AG04450 (cell line): Measurements from ENCODE around the gene TNS2. TPM values are rescaled to one million over a fixed set of nuclear protein-coding genes. Genes with fewer than 3 reads are reported as not detected.

ENCODE experiments used
- CTCF ChIA-PET: fragments of 300-600, 350-600 bp; formaldehyde crosslinking; extraction: SDS; loops from one replicate; lab custom pipeline; 2022; ENCODE audit warnings: antibody characterized with exemption, inconsistent platforms; lab: Charles Lee
- POLR2A ChIA-PET: fragments of 350-600 bp; formaldehyde crosslinking; extraction: SDS; loops from one replicate; lab custom pipeline; 2021; ENCODE audit warnings: antibody characterized with exemption, inconsistent platforms; lab: Yijun Ruan, JAX
- DNase-seq: peaks from one replicate; pipeline ENCODE4 v3.0.0-alpha.2; 2011; ENCODE audit warnings: low read depth, low spot score
- H3K27ac ChIP-seq: one replicate; pipeline ENCODE4 v1.5.1; 2012; ENCODE audit warnings: low read depth, low read length, control low read depth
- H3K27me3 ChIP-seq: one replicate; pipeline ENCODE4 v1.6.0; 2012; ENCODE audit warnings: low read length; ENCODE audit not compliant: control insufficient read depth, insufficient read depth
- H3K4me3 ChIP-seq: 2 replicates; pipeline ENCODE4 v1.5.1; 2011; ENCODE audit warnings: mild to moderate bottlenecking, low read depth, low read length, control low read depth
- H3K9me3 ChIP-seq: 2 replicates; pipeline ENCODE4 v1.5.1; 2012; ENCODE audit warnings: low read length; ENCODE audit not compliant: control insufficient read depth, insufficient read depth
- polyA plus RNA-seq: library from polyadenylated mRNA; depleted of rRNA; stranded (reverse); fragments of >200 nt; gene quantifications from 2 replicates; pipeline ENCODE4 v1.2.3, GENCODE V29; 2011
- TF ChIP-seq, protein P1 (sequence below): IDR thresholded peaks from 2 replicates; pipeline ENCODE4 v1.5.1; 2011; ENCODE audit warnings: low read depth, low read length, control low read depth, inconsistent platforms

The TNS2 gene
- polyA plus RNA-seq, 1 experiment: 23.1 TPM

DNA sequence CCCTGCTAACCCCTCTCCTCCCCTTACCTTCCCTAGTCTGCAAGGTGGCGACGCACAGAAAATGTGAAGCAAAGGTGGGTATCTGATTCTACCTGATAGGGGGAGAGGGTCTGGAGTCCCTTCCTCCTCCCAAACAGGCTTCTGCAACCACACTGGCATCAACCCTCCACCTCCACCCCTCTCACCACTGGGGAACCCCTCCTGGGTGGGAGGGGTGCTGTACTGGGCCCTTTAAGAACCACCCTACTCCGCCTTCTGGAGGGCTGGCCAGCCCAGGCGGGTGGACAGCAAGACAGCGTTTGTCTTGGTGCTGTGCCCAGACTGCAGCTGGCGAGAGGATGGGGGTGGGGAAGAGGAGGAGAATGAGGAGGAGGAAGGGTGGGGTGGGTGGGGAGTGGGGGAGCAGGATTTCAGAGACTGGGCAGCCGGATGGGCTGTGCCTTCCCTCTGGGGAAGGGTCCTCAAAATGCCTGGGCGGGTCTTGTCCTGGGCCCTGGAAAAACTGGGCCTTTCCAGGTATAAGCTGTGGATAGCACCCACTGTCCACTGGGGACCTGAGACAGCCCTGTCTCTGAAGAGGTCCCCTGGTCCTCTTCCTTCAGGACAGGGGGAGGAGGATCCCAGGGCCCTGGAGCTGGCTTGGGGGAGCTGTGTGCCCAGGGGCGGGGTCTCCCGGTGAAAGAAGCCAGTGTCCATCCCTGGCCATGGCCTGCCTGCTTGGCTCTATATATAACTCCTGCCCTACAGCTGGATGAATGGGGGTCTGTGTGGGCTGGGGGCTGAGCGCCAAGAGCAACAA is 2.8 kb downstream of the TNS2 start:
- Histone ChIP-seq H3K27me3 (no peaks in the 10 kb centered on the region), H3K27ac (no peak overlapping the region), H3K4me3 (peak overlapping the region; percentile 79), H3K9me3 (peaks cover 3% of the 10 kb centered on the region; the same call in 1 of the 2 replicates)
- ChIA-PET POLR2A (interaction anchor here (1.0 to 3.0 kb wide), 4 partner anchors 9 to 129 kb away, joined by 3 to 18 read pairs (median 6); partner anchors contain the start of genes CSAD and SPRYD3), CTCF (interaction anchor here (0.6 to 4.2 kb wide), 5 partner anchors 9 to 146 kb away, joined by 3 to 43 read pairs (median 3); no protein-coding TSS in a partner anchor)
- TF ChIP-seq, protein P1, sequence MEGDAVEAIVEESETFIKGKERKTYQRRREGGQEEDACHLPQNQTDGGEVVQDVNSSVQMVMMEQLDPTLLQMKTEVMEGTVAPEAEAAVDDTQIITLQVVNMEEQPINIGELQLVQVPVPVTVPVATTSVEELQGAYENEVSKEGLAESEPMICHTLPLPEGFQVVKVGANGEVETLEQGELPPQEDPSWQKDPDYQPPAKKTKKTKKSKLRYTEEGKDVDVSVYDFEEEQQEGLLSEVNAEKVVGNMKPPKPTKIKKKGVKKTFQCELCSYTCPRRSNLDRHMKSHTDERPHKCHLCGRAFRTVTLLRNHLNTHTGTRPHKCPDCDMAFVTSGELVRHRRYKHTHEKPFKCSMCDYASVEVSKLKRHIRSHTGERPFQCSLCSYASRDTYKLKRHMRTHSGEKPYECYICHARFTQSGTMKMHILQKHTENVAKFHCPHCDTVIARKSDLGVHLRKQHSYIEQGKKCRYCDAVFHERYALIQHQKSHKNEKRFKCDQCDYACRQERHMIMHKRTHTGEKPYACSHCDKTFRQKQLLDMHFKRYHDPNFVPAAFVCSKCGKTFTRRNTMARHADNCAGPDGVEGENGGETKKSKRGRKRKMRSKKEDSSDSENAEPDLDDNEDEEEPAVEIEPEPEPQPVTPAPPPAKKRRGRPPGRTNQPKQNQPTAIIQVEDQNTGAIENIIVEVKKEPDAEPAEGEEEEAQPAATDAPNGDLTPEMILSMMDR: no peak
- no peak for DNase-seq

DNA sequence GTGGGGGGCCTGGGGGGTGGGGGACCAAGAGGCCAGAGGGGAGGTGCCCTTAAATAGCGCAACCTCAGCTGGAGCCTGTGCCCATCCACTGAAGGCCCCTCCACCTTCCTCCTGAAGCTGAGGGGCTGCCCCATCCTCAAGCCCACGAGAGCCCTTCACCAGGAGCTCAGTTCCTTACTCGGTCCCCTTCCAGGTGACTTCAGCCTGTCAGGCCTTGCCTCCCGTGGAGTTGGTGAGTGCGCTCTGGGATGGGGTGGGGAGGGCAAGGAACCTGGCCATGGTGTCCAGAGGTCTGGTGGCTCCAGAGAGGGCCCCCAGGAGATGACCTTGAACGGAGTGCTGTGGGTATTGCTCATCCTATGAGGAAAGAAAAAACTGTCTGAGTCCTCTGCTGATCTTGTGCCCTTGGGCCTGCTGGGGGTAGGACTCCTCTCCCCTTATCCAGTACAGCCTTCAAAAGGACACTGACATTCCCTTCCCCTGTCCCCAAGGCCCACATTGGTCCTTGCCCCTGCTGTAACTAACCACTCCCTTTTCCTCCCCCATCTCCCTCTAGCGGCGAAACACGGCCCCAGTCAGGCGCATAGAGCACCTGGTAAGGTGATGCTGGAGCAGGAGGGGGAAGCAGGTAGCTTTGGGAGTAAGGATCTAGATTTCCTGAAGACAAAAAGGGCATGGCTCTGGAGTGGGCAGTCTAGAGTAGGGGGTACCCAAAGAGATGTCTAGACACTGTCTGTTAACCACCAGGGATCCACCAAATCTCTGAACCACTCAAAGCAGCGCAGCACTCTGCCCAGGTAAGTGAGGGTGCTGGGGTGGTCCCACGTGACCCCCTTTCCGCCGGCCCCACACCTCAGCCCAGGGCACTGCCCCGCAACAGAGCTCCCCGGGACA is 3.6 kb downstream of the TNS2 start:
- POLR2A ChIA-PET: interaction anchor here (0.7 to 3.0 kb wide), 6 partner anchors 8 to 72 kb away, joined by 3 to 18 read pairs (median 5); partner anchors contain the start of gene SPRYD3
- CTCF ChIA-PET: interaction anchor here (0.6 to 4.2 kb wide), 7 partner anchors 8 to 145 kb away, joined by 3 to 43 read pairs (median 3); partner anchors contain the start of gene SPRYD3
- TF ChIP-seq, protein P1: peak; percentile 68
- Histone ChIP-seq H3K4me3 (0 out of 2 replicates have a peak overlapping the region, but pooled peaks have one; percentile 7), H3K27ac (peak overlapping the region; percentile 21), H3K9me3 (peaks cover 3% of the 10 kb centered on the region; the same call in 1 of the 2 replicates), H3K27me3 (no peaks in the 10 kb centered on the region)
- DNase-seq: no peak

DNA sequence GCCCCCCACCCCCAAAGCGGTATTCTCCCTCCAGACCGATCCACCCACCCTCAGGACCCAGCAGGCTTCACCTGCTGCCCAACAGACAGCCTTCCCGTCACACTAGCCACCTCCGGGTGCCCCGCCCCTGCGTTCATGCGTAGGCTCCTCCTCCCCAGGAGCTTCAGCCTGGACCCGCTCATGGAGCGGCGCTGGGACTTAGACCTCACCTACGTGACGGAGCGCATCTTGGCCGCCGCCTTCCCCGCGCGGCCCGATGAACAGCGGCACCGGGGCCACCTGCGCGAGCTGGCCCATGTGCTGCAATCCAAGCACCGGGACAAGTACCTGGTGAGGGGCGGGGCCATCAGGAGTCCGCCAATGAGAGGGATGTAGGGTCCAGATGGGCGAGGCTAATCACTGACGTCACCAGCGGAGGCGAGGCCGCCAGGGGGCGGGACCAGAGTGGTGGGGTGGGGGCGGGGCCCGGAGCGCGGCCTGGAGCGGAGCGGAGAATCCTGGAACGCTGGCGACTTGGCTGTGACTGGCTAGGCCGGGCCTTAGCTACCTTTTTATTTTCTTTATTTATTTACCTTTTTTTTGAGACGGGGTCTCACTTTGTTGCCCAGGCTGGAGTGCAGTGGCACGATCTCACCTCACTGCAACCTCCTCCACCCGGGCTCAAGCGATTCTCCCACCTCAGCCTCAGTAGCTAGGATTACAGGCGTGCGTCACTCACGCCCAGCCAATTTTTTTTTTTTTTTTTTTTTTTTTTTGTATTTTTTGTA is 4.4 kb downstream of the TNS2 start:
- Histone ChIP-seq H3K27ac (peak overlapping the region; percentile 47), H3K27me3 (no peaks in the 10 kb centered on the region), H3K9me3 (peaks cover 3% of the 10 kb centered on the region; the same call in 1 of the 2 replicates), H3K4me3 (peak overlapping the region; percentile 47)
- CTCF ChIA-PET: interaction anchor here (0.6 to 4.2 kb wide), 5 partner anchors 11 to 267 kb away, joined by 3 to 43 read pairs (median 6); partner anchors contain the start of genes AAAS and SPRYD3
- no peak for DNase-seq
- POLR2A ChIA-PET: interaction anchor here (0.7 to 3.0 kb wide), 5 partner anchors 10 to 73 kb away, joined by 3 to 18 read pairs (median 6); partner anchors contain the start of gene SPRYD3
- TF ChIP-seq, protein P1: no peak

DNA sequence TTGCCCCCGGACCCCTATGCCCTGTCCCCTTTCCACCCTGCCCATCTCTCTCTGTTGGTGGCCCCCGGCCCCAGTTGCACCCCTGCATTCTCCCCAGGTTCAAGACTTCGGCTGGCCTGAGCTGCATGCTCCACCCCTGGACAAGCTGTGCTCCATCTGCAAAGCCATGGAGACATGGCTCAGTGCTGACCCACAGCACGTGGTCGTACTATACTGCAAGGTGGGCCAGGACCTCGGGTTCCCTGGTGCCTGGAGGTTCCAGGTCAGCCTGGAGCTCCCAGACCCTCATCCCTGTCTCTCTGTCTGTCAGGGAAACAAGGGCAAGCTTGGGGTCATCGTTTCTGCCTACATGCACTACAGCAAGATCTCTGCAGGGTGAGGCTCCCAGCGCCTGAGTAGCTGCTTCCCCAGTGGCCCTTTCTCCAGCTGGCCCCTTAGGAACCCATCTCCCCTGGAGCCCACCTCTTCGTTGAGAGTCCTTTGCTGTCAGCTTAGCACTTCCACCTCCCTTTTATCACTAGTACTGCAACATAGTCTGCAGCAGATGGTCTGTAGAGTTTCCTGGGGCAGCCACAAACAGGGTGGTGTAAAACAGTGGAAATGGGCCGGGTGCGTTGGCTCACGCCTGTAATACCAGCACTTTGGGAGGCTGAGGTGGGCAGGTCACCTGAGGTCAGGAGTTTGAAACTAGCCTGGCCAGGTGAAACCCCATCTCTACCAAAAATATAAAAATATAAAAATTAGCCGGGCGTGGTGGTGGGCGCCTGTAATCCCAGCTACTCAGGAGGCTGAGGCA is 5.8 kb downstream of the TNS2 start:
- DNase-seq: no peak
- POLR2A ChIA-PET: interaction anchor here (0.9 to 3.0 kb wide), 3 partner anchors 10 to 13 kb away, joined by 3 to 18 read pairs (median 3); no protein-coding TSS in a partner anchor

More for the DNA sequence above, 5.8 kb downstream of the TNS2 start:
- Histone ChIP-seq H3K4me3 (no peak overlapping the region), H3K27ac (peak overlapping the region; percentile 11), H3K9me3 (no peaks in the 10 kb centered on the region), H3K27me3 (no peaks in the 10 kb centered on the region)
- CTCF ChIA-PET: interaction anchor here (0.9 to 4.2 kb wide), 3 partner anchors 8 to 43 kb away, joined by 3 to 43 read pairs (median 10); no protein-coding TSS in a partner anchor
- TF ChIP-seq, protein P1: no peak
